GM12874 (cell line): ENCODE measurements around the gene TNFAIP8L1.

ENCODE experiments used
- TF ChIP-seq, protein P1 (sequence below): IDR thresholded peaks from 2 replicates; pipeline ENCODE4 v1.5.1; 2011; ENCODE audit warnings: low read depth, mild to moderate bottlenecking, control low read depth, low read length, moderate library complexity; ENCODE audit not compliant: insufficient read depth

Gene TNFAIP8L1

DNA sequence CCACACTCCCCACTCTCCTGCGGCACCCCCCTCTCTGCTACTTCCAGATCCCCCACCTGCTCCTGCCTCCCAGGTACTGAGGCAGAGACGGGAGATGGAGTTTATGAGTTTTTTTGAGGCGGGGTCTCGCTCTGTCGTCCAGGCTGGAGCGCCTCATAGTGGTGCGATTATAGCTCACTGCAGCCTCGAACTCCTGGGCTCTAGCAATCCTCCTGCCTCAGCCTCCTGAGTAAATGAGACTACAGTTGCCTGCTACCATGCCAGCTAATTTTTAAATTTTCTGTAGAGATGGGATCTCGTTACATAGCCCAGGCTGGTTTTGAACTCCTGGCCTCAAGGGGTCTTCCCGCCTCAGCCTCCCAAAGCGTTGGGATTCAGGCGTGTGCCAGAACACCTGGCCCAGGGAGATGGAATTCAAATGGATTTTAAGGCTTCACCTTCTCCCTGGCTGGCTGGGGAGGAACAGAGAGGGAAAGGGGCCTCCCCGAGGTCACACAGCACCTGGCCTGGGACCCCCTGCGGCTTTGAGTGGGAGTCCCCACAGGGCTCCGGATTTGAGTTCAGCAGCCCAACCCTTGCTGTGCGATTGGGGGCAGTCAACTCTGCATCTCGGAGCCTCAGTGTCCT lies 19.5 kb upstream of the TNFAIP8L1 start:
- TF ChIP-seq, protein P1, sequence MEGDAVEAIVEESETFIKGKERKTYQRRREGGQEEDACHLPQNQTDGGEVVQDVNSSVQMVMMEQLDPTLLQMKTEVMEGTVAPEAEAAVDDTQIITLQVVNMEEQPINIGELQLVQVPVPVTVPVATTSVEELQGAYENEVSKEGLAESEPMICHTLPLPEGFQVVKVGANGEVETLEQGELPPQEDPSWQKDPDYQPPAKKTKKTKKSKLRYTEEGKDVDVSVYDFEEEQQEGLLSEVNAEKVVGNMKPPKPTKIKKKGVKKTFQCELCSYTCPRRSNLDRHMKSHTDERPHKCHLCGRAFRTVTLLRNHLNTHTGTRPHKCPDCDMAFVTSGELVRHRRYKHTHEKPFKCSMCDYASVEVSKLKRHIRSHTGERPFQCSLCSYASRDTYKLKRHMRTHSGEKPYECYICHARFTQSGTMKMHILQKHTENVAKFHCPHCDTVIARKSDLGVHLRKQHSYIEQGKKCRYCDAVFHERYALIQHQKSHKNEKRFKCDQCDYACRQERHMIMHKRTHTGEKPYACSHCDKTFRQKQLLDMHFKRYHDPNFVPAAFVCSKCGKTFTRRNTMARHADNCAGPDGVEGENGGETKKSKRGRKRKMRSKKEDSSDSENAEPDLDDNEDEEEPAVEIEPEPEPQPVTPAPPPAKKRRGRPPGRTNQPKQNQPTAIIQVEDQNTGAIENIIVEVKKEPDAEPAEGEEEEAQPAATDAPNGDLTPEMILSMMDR, result no peak

DNA sequence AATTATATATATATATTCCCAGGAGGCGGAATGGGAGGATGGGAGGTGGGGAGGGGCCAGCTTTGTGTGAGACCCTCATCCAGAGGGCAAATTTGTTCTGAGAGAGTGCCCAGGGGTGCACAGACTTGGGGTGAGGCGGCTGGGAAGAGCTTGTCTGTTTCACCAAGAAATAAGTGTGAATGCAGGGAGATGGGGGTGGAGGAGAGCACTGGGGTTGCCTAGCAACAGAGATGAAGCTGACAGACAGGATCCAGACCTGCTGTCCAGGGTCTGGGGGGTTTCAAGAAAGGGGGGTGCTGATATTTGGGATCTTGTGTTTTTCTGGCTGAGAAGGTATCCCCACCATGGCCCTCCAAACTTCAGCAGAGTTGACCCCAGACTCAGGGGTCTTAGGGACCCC lies 18.6 kb upstream of the TNFAIP8L1 start:
- TF ChIP-seq, protein P1, result no peak

DNA sequence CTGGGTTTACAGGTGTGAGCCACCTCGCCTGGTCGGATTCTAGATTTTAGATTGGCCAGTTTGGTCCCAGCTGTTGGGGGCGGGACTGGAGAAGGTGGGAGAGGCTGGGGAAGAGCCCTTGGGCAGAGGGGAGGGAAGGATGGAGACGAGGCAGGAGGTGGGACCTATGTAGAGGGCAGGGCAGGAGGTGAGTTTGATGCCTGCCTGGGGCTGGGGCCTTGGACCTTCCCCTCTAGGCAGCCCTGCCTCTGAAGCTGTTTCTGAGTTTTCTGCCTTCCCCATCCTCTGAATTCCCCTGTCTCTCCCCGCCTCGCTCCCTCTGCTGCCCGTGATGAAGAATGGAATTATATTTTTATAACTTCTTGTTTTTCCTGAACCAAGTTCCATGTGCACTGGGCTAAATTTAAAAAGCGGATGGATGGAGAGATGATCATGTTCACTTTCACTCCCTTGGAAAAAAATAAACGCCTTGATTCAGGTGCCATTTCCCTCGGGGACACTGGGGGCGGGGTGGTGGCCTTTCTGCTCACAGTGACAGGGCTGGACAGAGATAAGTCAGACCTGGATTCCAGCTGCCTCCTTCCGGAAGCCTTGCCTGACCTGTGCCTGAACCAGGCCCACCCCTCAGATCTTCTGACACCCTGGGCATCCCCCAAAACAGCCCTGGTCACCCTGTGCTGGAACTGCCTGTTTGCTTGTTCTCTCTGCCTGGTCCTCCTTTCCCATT lies 16.5 kb upstream of the TNFAIP8L1 start:
- TF ChIP-seq, protein P1, result no peak

DNA sequence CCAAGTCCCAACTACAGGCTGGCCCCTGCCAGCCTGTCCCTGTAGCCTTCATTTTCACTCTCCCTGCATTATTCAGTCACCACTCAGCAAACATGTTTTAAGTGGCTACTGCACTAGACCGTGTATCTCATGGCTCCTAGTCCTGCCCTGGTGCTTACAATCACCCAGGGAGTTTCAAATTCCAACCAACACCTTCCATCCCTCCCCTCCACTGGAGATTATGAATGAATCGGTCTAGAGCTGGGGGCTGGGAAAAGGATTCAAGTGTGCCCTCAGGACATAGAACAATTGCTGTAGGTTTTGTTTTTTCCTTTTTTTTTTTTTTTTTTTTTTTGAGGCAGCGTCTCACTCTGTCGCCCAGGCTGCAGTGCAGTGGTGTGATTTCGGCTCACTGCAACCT lies 15.0 kb upstream of the TNFAIP8L1 start:
- TF ChIP-seq, protein P1, result no peak

DNA sequence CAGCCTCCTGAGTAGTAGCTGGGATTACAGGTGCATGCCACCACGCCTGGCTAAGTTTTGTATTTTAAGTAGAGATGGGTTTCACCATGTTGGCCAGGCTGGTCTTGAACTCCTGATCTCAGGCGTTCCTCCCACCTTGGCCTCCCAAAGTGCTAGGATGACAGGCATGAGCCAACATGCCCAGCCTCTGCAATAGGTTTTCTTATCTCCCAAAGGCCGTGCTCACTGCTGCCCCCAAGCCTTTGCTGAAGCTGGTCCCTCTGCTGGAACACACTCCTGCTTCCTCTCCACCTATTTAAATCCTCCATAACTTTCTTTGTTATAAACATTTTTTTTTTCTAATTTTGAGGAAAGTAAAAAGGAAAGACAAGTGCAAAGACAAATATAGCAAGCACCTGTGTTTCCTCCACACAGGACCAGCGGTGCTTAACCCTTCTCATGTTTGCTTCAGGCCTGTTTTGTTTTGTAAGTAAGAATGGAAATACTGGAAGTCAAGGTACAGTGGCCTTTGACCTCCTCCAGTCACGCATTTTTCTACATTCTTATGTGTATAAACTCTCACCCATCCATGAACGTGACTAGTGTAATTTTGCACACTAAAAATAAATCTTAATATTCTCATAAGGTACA lies 14.5 kb upstream of the TNFAIP8L1 start:
- TF ChIP-seq, protein P1, result peak; percentile 43; the same call in 1 of the 2 replicates

DNA sequence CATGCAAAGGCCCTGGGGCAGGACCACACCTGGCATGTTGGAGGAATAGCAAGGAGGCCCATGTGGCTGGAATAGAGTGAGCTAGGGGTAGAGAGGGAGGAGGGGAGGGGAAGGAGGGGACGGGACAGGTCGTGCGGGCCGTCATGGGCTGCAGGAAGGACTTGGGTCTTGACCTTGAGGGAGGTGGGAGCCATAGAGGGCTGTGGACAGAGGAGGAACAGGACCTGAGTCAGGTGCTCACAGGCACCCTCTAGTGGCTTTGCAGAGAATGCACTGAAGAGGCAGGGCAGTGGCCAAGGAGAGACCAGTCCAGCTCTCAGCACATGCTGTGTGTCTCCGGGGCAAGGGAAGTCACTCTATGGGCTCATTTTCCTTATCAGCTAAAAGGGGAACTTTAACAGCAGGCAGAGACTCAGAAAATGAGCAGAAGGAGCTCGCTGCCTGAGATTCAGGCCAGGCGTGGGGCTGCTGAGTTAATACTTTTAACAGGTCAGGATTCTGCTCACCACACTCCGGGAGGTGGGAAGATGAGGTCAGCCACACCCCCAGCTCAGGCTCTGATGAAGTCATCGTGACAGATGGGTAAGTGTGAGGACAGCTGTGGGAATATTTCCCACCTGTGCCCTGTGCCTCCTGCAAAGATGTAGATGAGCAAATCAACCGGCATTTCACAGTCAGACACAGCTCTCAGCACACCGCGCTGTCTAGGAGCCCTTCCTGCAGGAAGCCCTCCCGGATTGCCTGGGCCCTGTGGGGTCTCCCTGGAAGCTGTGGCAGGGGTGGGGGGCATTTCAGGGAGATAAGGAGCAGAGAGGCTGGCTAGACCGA lies 6.0 kb upstream of the TNFAIP8L1 start:
- TF ChIP-seq, protein P1, result peak; percentile 94

DNA sequence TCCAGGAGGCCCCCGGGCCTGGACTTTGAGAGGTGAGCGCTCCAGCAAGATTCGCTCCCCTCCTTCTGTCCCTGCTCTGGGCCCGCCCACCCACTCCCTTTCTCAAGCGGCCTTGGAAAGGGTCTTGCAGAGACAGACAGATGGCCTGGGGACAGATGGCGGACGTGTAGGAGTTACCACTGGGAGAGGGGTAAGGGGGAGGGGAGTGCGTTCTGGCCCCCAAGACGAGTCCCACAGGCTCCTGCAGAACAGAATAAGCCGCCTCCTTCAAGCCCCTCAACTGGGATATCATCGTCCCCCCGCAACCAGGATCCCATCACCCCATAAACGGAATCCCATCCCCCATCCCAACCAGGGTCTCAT lies 3.6 kb upstream of the TNFAIP8L1 start:
- TF ChIP-seq, protein P1, result no peak
